ENCODE measurements around the gene PRDX5. TPM values are rescaled to one million over a fixed set of nuclear protein-coding genes. Genes with fewer than 3 reads are reported as not detected.
A peak's percentile ranks its signal among the peaks of the same experiment; 100 is the strongest.

PRDX5 gene
- total RNA-seq, 1 experiment from 2014 or later: 206 TPM

DNA sequence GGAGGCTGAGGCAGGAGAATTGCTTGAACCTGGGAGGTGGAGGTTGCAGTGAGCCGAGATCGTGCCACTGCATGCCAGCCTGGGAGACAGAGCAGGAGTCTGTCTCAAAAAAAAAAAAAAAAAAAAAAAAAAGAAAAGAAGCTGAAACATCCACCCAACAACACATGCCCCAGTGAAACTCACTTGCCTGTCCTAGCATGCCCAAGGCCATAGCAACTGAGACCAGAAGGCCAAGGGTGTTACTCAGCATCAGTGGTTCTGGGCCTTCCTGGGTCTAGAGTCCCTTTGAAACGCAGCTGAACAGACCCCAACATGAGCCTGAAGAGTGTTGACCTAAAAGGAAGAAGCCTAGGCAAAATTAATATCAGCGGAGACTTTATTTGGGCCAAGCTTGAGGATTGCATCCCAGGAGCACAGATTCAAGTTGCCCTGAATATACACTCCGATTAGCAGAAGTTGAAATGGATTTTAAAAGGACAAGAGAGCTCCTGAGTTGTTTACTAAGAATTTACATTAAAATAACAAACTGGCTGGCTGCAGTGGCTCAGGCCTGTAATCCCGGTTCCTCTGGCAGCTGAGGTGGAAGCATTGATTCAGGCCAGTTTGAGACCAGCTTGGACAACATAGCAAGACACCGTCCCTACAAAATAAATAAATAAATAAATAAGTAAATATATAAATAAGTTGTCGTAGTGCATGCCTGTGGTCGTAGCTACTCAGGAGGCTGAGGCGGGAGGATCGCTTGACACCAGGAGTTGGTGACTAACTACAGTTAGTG is 7.0 kb downstream of the PRDX5 start:
- DNase-seq (ENCODE audit: low spot score): no peak

- no peak for DNase-seq (ENCODE audit: low spot score)
Measured at GRCh38 chr11:64327375-64327774, 9.5 kb downstream of the PRDX5 start.

- no peak for DNase-seq (ENCODE audit: low spot score)
Measured at GRCh38 chr11:64327993-64328392, 10.1 kb downstream of the PRDX5 start.

GRCh38 chr11:64330888-64331287 is 13.0 kb downstream of the PRDX5 start:
- DNase-seq (ENCODE audit: low spot score): no peak

GRCh38 chr11:64331569-64332371 is 13.8 kb downstream of the PRDX5 start:
- peak; percentile 88 for DNase-seq (ENCODE audit: low spot score)

DNA sequence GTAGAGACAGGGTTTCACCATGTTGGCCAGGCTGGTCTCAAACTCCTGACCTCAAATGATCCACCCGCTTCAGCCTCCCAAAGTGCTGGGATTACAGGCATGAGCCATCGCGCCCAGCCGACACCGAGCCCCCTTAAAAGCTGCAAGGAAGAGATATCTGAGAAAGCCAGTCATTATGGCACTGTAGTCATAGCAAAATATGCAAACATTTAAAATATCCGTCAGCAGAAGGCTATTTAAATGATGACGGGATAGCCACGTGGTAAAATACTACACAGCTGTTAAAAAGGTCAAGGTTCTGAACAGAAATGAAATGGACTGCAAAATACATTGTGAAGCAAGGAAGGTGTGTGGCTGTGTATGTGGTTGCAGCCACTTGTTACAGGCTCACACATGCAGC is 15.6 kb downstream of the PRDX5 start:
- no peak for DNase-seq (ENCODE audit: low spot score)

GRCh38 chr11:64334764-64335735 is 17.1 kb downstream of the PRDX5 start:
- DNase-seq (ENCODE audit: low spot score): peak; percentile 94

DNA sequence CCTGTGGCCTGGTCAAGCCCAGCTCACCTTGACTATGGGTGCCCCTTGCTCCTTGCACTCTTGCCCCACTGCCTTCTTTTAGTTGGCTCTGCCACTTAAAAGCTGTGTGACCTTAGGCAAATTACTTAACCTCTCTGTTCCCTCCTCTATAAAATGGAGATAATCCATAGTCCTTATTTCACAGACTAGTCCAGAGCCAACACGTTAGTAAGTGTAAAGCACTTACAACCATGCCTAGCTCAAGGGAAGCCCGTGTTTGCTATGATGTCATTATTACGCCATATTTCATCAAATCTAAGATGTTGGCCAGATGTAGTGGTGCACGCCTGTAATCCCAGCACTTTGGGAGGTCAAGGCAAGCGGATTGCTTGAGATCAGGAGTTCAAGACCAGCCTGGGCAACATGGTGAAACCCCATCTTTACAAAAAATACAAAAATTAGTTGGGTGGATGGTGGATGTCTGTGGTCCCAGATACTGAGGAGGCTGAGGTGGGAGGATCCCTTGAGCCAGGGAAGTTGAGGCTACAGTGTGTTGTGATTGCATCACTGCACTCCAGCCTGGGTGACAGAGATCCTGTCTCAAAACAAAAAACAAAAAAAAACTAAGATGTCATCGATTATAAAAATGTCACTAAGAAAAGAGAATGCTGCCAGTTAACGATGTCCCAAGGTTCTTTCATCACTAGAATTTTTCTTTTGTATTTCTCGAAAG is 19.8 kb downstream of the PRDX5 start:
- DNase-seq (ENCODE audit: low spot score): no peak

DNA sequence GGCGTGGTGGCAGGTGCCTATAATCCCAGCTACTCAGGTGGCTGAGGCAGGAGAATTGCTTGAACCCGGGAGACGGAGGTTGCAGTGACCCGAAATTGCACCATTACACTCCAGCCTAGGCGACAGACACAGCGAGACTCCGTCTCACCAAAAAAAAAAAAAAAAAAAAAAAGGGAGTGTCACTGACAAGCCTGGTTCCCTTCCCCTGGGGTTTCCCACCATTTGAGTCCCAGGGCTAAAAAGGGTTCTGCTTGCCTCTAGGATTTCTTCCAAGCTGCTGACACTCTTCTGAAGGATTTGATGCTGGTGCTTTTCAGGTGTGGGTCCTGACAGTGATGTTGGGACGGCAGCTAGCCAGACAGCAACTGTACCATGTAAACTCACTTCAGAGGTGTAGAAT is 20.8 kb downstream of the PRDX5 start:
- DNase-seq (ENCODE audit: low spot score): no peak

DNA sequence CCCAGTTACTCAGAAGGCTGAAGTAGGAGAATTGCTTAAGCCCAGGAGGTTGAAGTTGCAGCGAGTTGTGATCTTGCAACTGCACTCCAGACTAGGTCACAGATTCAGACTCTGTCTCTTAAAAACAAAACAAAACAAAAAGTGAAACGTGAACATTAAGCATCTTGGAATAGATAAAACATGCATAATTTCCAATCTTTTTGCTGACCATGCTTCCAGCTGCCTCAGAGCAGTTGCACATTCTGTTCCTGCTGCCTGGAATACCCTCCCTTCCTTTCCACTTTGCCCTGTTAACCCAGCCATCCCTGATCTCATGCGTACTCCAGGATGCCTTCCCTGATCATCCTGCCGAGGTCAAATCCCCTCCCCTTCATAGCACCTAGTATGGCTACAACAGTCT is 21.4 kb downstream of the PRDX5 start:
- DNase-seq (ENCODE audit: low spot score): no peak

DNA sequence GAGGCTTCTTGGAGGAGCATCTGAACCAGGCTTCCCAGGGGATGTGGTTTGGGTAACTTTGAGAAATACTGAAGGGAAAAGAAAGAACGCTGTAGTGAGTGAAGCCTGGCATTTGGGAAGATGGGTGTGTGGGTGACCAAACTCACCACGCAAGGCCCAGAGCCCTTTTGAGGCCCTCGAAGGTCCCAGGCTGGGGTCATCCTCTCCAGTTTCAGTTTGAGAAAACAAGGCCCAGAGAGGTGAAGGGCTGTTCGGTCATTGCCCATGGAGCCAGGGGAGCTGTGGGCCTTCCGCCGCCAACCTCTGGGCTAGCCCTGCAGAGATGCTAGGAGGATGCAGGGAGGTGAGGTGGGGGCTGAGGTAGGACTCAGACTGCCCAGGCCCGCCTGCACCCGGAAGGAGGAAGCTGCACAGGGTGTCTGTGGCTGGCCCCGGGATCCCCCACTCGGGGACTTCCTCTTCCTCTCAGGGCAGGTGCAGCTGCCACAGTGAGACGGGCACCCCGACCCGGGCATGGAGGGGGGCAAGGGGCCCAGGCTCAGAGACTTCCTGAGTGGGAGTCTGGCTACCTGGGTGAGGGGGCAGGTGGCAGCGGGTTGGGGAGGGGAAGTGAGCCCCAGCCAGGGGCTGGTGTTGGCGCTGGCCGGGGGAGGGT is 22.0 kb downstream of the PRDX5 start, which contains the start of gene CCDC88B:
CCDC88B (plus strand) TSS at position 451 of the 655 bp plus-strand sequence; CDS start at position 514, 63 bp downstream.
- DNase-seq (ENCODE audit: low spot score): no peak

DNA sequence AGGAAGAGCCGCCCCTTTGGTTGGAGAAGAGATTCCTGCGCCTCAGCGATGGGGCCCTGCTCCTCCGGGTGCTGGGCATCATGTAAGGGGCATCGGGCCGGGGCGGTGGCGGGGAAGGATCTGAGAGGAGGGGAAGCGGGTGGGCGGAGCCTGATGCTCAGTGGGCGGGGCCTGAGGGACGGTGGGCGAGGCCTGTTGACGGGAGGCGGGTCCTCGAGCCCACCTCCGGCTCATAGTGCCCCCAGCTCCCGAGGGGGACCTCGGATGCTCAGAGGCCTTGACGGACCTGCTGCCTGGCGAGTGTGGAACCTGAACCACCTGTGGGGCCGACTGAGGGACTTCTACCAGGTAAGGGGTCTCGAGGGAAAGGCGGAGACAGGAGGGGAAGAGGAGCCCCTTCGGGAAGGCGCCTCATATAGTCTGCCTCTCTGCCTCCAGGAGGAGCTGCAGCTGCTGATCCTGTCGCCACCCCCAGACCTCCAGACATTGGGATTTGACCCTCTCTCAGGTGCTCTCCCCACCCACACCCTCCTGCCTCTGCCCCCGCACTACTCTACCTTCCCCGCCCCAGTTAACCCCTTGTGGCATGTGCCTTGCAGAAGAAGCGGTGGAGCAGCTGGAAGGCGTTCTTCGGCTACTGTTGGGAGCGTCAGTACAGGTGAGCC is 22.9 kb downstream of the PRDX5 start:
- DNase-seq (ENCODE audit: low spot score): no peak

GRCh38 chr11:64341429-64341828 is 23.5 kb downstream of the PRDX5 start:
- no peak for DNase-seq (ENCODE audit: low spot score)

DNA sequence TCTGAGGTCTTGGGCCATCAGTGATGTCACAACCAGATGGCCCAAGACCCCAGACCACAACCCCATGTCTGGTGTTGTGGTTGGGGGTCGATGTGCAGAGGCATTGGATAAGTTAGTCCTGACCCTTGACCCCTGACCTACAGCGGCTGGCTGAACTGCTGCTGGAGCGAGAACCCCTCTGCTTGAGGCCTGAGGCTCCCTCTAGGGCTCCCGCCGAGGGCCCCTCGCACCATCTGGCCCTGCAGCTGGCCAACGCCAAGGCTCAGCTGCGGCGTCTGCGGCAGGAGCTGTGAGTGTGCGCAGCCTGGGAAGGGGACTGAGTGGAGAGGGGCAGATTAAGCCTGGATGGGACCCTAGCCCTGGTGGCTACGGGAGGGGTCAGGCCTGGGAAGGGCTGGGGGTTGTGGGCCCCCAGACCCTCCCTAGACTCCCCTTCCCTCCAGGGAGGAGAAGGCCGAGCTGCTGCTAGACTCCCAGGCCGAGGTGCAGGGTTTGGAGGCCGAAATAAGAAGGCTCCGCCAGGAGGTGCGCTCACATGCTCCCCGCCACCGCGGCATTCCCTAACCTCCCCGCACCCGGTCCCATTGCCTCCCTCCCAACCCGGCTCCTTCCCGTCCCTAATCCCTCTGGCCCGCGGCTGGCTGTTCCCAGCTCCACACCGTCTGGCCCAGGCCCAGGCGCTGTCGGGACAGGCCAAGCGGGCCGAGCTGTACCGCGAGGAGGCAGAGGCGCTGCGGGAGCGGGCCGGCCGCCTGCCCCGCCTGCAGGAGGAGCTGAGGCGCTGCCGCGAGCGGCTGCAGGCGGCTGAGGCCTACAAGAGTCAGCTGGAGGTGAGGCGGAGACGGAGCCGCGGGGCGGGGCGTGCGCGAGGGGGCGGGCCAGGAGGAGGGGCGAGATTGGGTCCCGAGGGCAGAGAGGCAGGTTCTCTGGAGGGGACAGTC is 24.2 kb downstream of the PRDX5 start:
- peak; percentile 43 for DNase-seq (ENCODE audit: low spot score)

- no peak for DNase-seq (ENCODE audit: low spot score)
Measured at GRCh38 chr11:64342869-64343745, 25.2 kb downstream of the PRDX5 start.

DNA sequence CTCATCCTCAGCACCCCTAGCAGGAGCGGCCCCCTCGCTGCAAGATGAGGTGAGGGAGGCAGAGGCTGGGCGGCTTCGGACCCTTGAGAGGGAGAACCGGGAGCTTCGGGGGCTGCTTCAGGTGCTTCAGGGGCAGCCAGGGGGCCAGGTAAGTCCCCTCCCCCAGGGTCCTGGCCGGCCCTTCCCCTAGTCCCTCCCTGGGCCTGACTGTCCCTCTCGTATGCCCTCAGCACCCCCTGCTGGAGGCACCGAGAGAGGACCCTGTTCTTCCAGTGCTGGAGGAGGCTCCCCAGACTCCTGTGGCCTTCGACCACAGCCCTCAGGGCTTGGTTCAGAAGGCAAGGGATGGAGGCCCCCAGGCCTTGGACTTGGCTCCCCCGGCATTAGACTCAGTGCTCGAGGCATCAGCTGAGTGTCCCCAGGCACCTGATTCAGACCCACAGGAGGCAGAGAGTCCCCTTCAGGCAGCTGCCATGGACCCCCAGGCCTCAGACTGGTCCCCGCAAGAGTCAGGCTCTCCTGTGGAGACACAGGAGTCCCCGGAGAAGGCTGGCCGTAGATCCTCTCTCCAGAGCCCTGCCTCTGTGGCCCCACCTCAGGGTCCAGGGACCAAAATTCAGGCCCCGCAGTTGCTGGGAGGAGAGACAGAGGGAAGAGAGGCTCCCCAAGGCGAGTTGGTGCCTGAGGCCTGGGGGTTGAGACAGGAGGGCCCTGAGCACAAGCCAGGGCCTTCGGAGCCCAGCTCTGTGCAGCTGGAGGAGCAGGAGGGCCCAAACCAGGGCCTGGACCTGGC is 26.0 kb downstream of the PRDX5 start:
- no peak for DNase-seq (ENCODE audit: low spot score)

DNA sequence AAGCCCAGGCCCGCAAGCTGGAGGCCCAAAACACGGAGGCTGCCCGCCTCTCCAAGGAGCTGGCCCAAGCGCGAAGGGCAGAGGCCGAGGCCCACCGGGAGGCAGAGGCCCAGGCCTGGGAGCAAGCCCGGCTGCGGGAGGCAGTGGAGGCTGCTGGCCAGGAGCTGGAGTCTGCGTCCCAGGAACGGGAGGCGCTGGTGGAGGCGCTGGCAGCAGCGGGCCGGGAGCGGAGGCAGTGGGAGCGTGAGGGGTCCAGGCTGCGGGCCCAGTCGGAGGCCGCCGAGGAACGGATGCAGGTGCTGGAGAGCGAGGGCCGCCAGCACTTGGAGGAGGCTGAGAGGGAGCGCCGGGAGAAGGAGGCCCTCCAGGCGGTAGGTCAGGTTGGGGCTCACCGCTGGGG is 26.9 kb downstream of the PRDX5 start:
- no peak for DNase-seq (ENCODE audit: low spot score)
